ENCODE results near the gene ASPSCR1. TPM values are rescaled to one million over a fixed set of nuclear protein-coding genes. Genes with fewer than 3 reads are reported as not detected.

ASPSCR1 gene
- total RNA-seq, 1 experiment from 2014 or later, result 60.4 TPM

- H3K27me3 Mint-ChIP-seq (ENCODE audit: low read depth), result peaks cover 10% of the 10 kb centered on the region
- H3K36me3 Mint-ChIP-seq, result 0 out of 2 replicates have a peak, but pooled peaks cover 6% of the 10 kb centered on the region
- ChIA-PET POLR2A (no interaction called here), CTCF (interaction anchor here (1.0 to 1.4 kb wide), 3 partner anchors 13 to 118 kb away, joined by 3 to 5 read pairs (median 3); partner anchors contain the start of genes CENPX and LRRC45)
- peaks cover 25% of the 10 kb centered on the region for H3K4me1 Mint-ChIP-seq
- H3K4me3 Mint-ChIP-seq, result peak overlapping the region; percentile 75
- no peaks in the 10 kb centered on the region for H3K9me3 Mint-ChIP-seq
- DNase-seq (ENCODE audit: low spot score) (no peak), ATAC-seq (no peak)
- no peak overlapping the region for H3K27ac Mint-ChIP-seq
- no peak for TF ChIP-seq TEAD1 (CRISPR knock-in tag; IDR thresholded peaks at IDR 0.05)
- no peak for TF ChIP-seq EMX1 (CRISPR knock-in tag; IDR thresholded peaks at IDR 0.05)
- no peak for TF ChIP-seq IRF1 (CRISPR knock-in tag; IDR thresholded peaks at IDR 0.05)
- no peak for TF ChIP-seq E2F5 (CRISPR knock-in tag; IDR thresholded peaks at IDR 0.05)
- TF ChIP-seq ZNF263 (CRISPR knock-in tag; IDR thresholded peaks at IDR 0.05; ENCODE audit: low read depth), result no peak
- TF ChIP-seq ZSCAN18 (CRISPR knock-in tag; IDR thresholded peaks at IDR 0.05), result no peak
- TF ChIP-seq CTCF (IDR thresholded peaks at IDR 0.05), result no peak
- TF ChIP-seq MXD4 (CRISPR knock-in tag; IDR thresholded peaks at IDR 0.05; ENCODE audit: borderline replicate concordance), result no peak
- TF ChIP-seq OVOL2 (CRISPR knock-in tag; IDR thresholded peaks at IDR 0.05; ENCODE audit: borderline replicate concordance), result no peak
- TF ChIP-seq GRHL2 (CRISPR knock-in tag; IDR thresholded peaks at IDR 0.05; ENCODE audit: insufficient replicate concordance, severe bottlenecking), result no peak
- no peak for TF ChIP-seq ATF6 (CRISPR knock-in tag; IDR thresholded peaks at IDR 0.05)
Measured at GRCh38 chr17:82035956-82036633, 58.7 kb downstream of the ASPSCR1 start.

- ChIA-PET POLR2A (interaction anchor here (1.4 kb wide), 1 partner anchor 15 kb away, joined by 6 read pairs; the partner anchor contains the start of genes GPS1 and RFNG), CTCF (interaction anchor here (1.0 to 1.5 kb wide), 2 partner anchors 45 to 117 kb away, joined by 3 read pairs; no protein-coding TSS in a partner anchor)
- DNase-seq (ENCODE audit: low spot score) (no peak), ATAC-seq (no peak)
- peak overlapping the region; percentile 75 for H3K4me3 Mint-ChIP-seq
- H3K9me3 Mint-ChIP-seq, result no peaks in the 10 kb centered on the region
- TF ChIP-seq ZBTB43 (CRISPR knock-in tag; IDR thresholded peaks at IDR 0.05) (no peak), ZNF423 (CRISPR knock-in tag; IDR thresholded peaks at IDR 0.05) (no peak), PREB (CRISPR knock-in tag; IDR thresholded peaks at IDR 0.05; ENCODE audit: borderline replicate concordance) (no peak), ATF6 (CRISPR knock-in tag; IDR thresholded peaks at IDR 0.05) (no peak)
- peaks cover 10% of the 10 kb centered on the region for H3K27me3 Mint-ChIP-seq (ENCODE audit: low read depth)
- H3K27ac Mint-ChIP-seq, result no peak overlapping the region
- H3K4me1 Mint-ChIP-seq, result peaks cover 31% of the 10 kb centered on the region
- H3K36me3 Mint-ChIP-seq, result 0 out of 2 replicates have a peak, but pooled peaks cover 6% of the 10 kb centered on the region
Measured at GRCh38 chr17:82036634-82037091, 59.2 kb downstream of the ASPSCR1 start.
